SJSA1 (cell line): ENCODE measurements around the gene TIAM2. TPM values are rescaled to one million over a fixed set of nuclear protein-coding genes. Genes with fewer than 3 reads are reported as not detected.
"Not testable (repeated sequence)": the region's sequence is repeated elsewhere in the genome, so short reads cannot be mapped to it uniquely, and the experiment has no call there.

Experiments used
- DNase-seq, 2 experiments: peaks; one replicate each; pipeline ENCODE4 v3.0.0-alpha.2; 2015 to 2020; ENCODE audit warnings: low spot score in 2 of 2, low read depth in 1 of 2
- H3K27ac ChIP-seq: fragments of 250-450 bp; sonication (Bioruptor Pico); 2 replicates; pipeline ENCODE4 v1.5.1; 2020; ENCODE audit warnings: mild to moderate bottlenecking, moderate library complexity
- H3K27me3 ChIP-seq: fragments of 250-450 bp; sonication (Bioruptor Pico); replicated peaks from 2 replicates; pipeline ENCODE4 v1.5.1; 2020; ENCODE audit warnings: mild to moderate bottlenecking, moderate library complexity
- H3K36me3 ChIP-seq: fragments of 250-450 bp; sonication (Bioruptor Pico); 2 replicates; pipeline ENCODE4 v1.5.1; 2020; ENCODE audit warnings: mild to moderate bottlenecking
- H3K4me1 ChIP-seq: fragments of 250-450 bp; sonication (Bioruptor Pico); replicated peaks from 2 replicates; pipeline ENCODE4 v1.6.1; 2021; ENCODE audit warnings: mild to moderate bottlenecking
- H3K4me3 ChIP-seq: fragments of 250-450 bp; sonication (Bioruptor Pico); 2 replicates; pipeline ENCODE4 v1.5.1; 2020; ENCODE audit warnings: mild to moderate bottlenecking
- H3K9me3 ChIP-seq: fragments of 250-450 bp; sonication (Bioruptor Pico); replicated peaks from 2 replicates; pipeline ENCODE4 v1.5.1; 2020; ENCODE audit warnings: mild to moderate bottlenecking
- total RNA-seq: library from RNA; depleted of rRNA; stranded (reverse); fragments of >200 nt; shearing (Covaris generic); gene quantifications from 2 replicates; pipeline ENCODE4 v1.2.3, GENCODE V29; 2014

TIAM2 gene
- total RNA-seq, 1 experiment from 2014 or later: 48.3 TPM

DNA sequence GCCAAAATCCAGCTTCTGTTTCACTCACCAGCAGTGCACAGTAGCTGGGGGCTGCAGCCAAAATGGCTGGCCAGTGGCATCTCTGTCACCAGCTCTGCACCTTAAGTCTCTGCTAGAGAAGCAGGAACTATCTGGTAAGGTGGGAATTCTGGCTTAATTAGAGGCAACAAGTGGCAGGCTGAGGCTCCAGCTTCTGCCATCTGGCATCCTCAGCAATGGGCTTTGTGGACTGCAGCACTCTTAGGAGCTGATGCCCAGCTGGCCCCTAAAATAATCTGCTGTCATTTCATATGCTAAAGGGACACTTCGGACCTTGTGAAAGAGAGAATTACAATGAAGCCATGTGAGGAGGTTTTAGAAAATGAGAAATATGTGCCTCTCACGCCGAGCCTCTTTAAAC lies 264.1 kb downstream of the TIAM2 start:
- H3K27ac ChIP-seq: no peak overlapping the region
- no peaks in the 10 kb centered on the region for H3K27me3 ChIP-seq
- H3K9me3 ChIP-seq: no peaks in the 10 kb centered on the region
- H3K4me3 ChIP-seq: no peak overlapping the region
- no peak for DNase-seq
- no peaks in the 10 kb centered on the region for H3K4me1 ChIP-seq
- peaks cover 86% of the 10 kb centered on the region for H3K36me3 ChIP-seq

GRCh38 chr6:155259897-155260296 lies 264.8 kb downstream of the TIAM2 start:
- H3K27ac ChIP-seq: no peak overlapping the region
- DNase-seq: no peak
- H3K27me3 ChIP-seq: no peaks in the 10 kb centered on the region
- H3K4me3 ChIP-seq: no peak overlapping the region
- H3K9me3 ChIP-seq: no peaks in the 10 kb centered on the region
- peaks cover 2% of the 10 kb centered on the region for H3K4me1 ChIP-seq
- H3K36me3 ChIP-seq: peaks cover 83% of the 10 kb centered on the region

GRCh38 chr6:155260686-155261085 lies 265.6 kb downstream of the TIAM2 start:
- Histone ChIP-seq H3K27ac (no peak overlapping the region), H3K4me1 (peaks cover 6% of the 10 kb centered on the region), H3K4me3 (no peak overlapping the region), H3K27me3 (no peaks in the 10 kb centered on the region), H3K36me3 (peaks cover 79% of the 10 kb centered on the region), H3K9me3 (no peaks in the 10 kb centered on the region)
- DNase-seq: no peak

DNA sequence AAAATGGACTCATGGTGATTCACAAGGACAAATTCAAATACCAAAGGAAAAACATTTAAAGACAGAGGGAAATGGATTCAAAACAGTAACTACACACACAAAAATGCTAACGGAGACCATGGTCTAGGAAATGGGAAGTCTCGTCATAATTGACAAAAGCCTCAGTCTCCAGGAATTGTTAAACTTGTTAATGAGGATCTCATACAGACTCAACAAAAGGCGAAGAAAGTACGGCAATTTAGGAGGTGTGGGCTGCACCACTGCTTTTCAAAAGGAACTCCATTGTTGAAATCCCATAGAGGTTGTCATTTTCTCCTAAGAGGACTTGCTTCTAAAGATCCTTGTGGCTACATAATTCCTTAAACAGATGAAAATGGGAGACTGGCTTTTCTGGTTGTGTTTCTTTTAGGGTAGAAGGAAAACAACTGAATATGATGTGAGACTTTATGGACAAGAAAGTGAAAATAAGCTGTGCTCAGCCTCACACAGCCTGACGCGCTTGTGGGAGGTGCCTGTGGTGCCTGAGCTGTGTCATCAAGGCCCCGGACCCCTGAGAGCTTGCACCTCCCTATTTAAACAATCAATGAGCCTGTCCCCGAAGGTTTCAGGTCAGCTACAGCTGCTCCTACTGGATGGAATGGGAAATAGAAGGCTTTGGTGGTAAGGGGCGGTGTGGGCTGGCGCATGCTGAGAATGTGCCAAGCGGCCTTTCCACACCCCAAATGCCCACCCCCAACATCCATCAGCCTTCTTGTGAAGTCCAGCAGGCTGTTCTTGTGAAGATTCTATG lies 266.2 kb downstream of the TIAM2 start:
- Histone ChIP-seq H3K4me3 (no peak overlapping the region), H3K27ac (no peak overlapping the region), H3K9me3 (no peaks in the 10 kb centered on the region), H3K27me3 (no peaks in the 10 kb centered on the region), H3K36me3 (peaks cover 76% of the 10 kb centered on the region), H3K4me1 (peaks cover 6% of the 10 kb centered on the region)
- DNase-seq: no peak

DNA sequence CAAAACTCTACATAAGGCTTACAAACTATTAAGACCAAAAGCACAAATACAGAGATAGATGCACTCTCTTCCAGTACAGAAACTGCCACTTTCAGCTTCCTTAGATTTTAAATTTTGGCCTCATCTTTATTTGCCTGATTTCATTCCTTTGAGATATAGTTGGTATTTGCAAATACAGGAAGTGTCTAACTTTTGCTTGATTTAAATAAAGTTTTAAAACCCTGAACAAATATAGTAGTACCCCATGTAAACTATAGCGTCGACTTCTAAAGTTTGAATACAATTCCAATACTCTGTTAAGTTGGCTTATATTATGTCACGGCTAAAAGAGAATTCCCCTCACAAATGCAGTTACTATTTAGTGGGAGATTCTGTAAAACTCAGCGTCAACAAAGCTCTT lies 267.5 kb downstream of the TIAM2 start:
- Histone ChIP-seq H3K4me3 (no peak overlapping the region), H3K36me3 (peaks cover 73% of the 10 kb centered on the region), H3K4me1 (peaks cover 6% of the 10 kb centered on the region), H3K9me3 (no peaks in the 10 kb centered on the region), H3K27ac (no peak overlapping the region), H3K27me3 (no peaks in the 10 kb centered on the region)
- DNase-seq: no peak

DNA sequence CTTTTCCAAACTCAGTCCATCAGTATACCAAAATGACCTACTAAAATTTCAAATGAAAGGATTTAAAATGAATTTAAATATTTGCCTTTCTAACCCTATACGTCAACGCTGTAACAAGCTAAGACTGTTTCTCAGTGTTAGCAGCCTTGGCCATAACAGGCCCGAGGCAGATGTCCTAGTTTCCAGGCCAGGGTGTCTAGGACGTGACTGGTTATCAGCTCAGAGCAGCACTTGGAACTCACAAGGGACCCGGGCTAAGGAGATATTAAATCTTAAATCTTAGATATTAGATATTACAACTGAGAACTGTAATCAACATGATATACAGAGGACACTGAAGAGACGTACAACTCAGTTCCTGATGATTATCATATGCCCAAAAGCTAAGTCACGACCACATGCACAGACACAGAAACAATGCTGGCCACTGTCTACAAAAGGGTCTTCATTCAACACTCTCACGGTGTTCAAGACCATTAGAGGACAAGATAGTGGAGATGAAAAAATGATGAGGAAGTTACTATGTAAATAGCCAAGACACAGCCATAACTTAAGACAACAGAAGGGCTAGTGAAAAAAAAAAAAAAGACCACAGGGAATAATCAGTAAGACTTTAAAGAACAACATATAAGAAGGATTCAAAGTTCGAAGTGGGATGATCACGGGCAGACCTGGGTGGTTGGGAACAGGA lies 268.4 kb downstream of the TIAM2 start, which contains the start of gene CLDN20:
TSS of gene CLDN20 (plus strand) at position 641 of the 691 bp plus-strand sequence. CDS start 11,707 bp downstream, outside the sequence.
- Histone ChIP-seq H3K36me3 (peaks cover 69% of the 10 kb centered on the region), H3K9me3 (no peaks in the 10 kb centered on the region), H3K27ac (no peak within 1 kb of the TSS), H3K27me3 (no peaks in the 10 kb centered on the region), H3K4me3 (no peak within 1 kb of the TSS), H3K4me1 (peaks cover 12% of the 10 kb centered on the region)
- DNase-seq: no peak

GRCh38 chr6:155264693-155265320 lies 269.7 kb downstream of the TIAM2 start:
- Histone ChIP-seq H3K27me3 (no peaks in the 10 kb centered on the region), H3K36me3 (peaks cover 56% of the 10 kb centered on the region), H3K9me3 (no peaks in the 10 kb centered on the region), H3K4me3 (no peak overlapping the region), H3K27ac (no peak overlapping the region), H3K4me1 (peaks cover 13% of the 10 kb centered on the region)
- DNase-seq: no peak

DNA sequence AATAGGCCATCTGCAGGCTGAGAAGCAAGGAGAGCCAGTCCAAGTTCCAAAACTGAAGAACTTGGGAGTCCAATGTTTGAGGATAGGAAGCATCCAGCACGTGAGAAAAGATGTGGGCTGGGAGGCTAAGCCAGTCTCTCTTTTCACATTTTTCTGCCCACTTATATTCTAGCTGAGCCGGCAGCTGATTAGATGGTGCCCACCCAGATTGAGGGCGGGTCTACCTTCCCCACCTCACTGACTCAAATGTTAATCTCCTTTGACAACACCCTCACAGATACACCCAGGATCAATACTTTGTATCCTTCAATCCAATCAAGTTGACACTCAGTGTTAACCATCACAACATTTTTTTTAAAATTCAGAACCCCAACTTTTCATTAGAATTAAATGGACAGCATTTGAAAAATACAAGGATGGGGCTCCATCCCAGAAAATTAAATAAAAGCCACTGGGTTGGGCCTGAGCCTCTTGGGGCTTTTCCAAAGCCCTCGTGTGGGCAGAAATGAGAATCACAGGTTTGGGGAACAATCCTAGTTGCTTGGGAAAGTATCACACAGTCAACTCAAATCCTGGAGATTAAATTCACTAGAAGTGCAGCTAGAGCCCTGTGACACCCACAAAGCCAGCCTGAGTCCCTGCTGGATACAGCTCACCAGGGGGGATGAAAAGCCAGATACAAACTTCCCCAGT lies 270.9 kb downstream of the TIAM2 start:
- Histone ChIP-seq H3K27ac (no peak overlapping the region), H3K4me1 (peaks cover 13% of the 10 kb centered on the region), H3K27me3 (no peaks in the 10 kb centered on the region), H3K9me3 (no peaks in the 10 kb centered on the region), H3K36me3 (peaks cover 45% of the 10 kb centered on the region), H3K4me3 (no peak overlapping the region)
- no peak for DNase-seq

DNA sequence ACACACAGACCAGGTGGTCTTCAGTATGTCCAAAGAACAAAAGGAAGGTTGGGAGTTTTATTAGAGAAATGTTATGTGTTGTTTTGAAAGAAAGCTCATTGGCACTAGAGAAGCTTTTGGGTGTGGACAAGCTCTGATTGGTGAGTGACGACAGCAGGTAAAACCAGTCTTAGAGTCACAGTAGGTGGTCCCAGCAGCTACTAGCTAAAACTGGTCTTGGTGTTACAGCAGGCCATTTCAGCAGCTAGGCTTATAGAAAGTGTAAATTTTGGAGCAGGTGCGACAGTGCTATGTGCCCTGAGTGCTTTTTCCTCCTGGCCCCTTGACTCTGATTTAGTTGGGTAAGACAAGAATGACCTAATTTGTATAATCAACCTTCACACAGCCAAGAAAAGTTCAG lies 272.3 kb downstream of the TIAM2 start:
- no peaks in the 10 kb centered on the region for H3K9me3 ChIP-seq
- peaks cover 40% of the 10 kb centered on the region for H3K36me3 ChIP-seq
- DNase-seq: no peak
- no peaks in the 10 kb centered on the region for H3K27me3 ChIP-seq
- H3K4me3 ChIP-seq: no peak overlapping the region
- no peak overlapping the region for H3K27ac ChIP-seq
- peaks cover 16% of the 10 kb centered on the region for H3K4me1 ChIP-seq

GRCh38 chr6:155268088-155268867 lies 273.2 kb downstream of the TIAM2 start:
- Histone ChIP-seq H3K36me3 (peaks cover 40% of the 10 kb centered on the region), H3K4me1 (peaks cover 25% of the 10 kb centered on the region)
- not testable (repeated sequence) for H3K27me3 ChIP-seq, H3K4me3 ChIP-seq, H3K9me3 ChIP-seq, H3K27ac ChIP-seq
- DNase-seq: peak in 1 of 2 experiments; percentile 43

GRCh38 chr6:155269765-155270164 lies 274.6 kb downstream of the TIAM2 start:
- H3K4me3 ChIP-seq: no peak overlapping the region
- peaks cover 27% of the 10 kb centered on the region for H3K36me3 ChIP-seq
- DNase-seq: no peak
- H3K27me3 ChIP-seq: no peaks in the 10 kb centered on the region
- H3K9me3 ChIP-seq: no peaks in the 10 kb centered on the region
- H3K4me1 ChIP-seq: peaks cover 38% of the 10 kb centered on the region
- H3K27ac ChIP-seq: no peak overlapping the region

GRCh38 chr6:155270561-155271091 lies 275.5 kb downstream of the TIAM2 start:
- no peak for DNase-seq
- no peaks in the 10 kb centered on the region for H3K9me3 ChIP-seq
- H3K36me3 ChIP-seq: peaks cover 26% of the 10 kb centered on the region
- H3K27ac ChIP-seq: no peak overlapping the region
- H3K27me3 ChIP-seq: no peaks in the 10 kb centered on the region
- H3K4me1 ChIP-seq: peaks cover 42% of the 10 kb centered on the region
- H3K4me3 ChIP-seq: no peak overlapping the region

GRCh38 chr6:155271145-155271544 lies 276.0 kb downstream of the TIAM2 start:
- no peak overlapping the region for H3K4me3 ChIP-seq
- peaks cover 25% of the 10 kb centered on the region for H3K36me3 ChIP-seq
- no peak overlapping the region for H3K27ac ChIP-seq
- no peaks in the 10 kb centered on the region for H3K27me3 ChIP-seq
- no peaks in the 10 kb centered on the region for H3K9me3 ChIP-seq
- no peak for DNase-seq
- H3K4me1 ChIP-seq: peaks cover 47% of the 10 kb centered on the region
